B cell (primary cell): ENCODE results near the gene ARHGAP22. TPM values are rescaled to one million over a fixed set of nuclear protein-coding genes. Genes with fewer than 3 reads are reported as not detected.

ENCODE experiments used
- ATAC-seq: fragments of 200-7000 bp; cut with Tn5 transposase; one replicate; pipeline ENCODE4 v1.10.0; 2021; ENCODE audit warnings: low read depth, mild to moderate bottlenecking, moderate number of reproducible peaks, moderate library complexity
- CTCF ChIA-PET: fragments of 350-600 bp; sonication (Branson Sonifier 250); formaldehyde crosslinking; loops from one replicate; lab custom pipeline; 2021; ENCODE audit warnings: antibody characterized with exemption, inconsistent platforms; lab: Charles Lee
- POLR2A ChIA-PET: fragments of 350-600 bp; sonication (Branson Sonifier 250); formaldehyde crosslinking; loops from one replicate; lab custom pipeline; 2021; ENCODE audit warnings: antibody characterized with exemption; lab: Charles Lee
- DNase-seq: peaks from one replicate; pipeline ENCODE4 v3.0.0; 2013
- H2AFZ ChIP-seq: 2 replicates; pipeline ENCODE4 v1.6.1; 2012; ENCODE audit warnings: mild to moderate bottlenecking, low read depth, low read length; ENCODE audit not compliant: insufficient read depth, poor library complexity, severe bottlenecking
- H3K27ac ChIP-seq, 2 donors: 1 replicate in 1 of 2; 2 replicates in 1 of 2; pipeline ENCODE4 v1.5.1; 2012 to 2013; ENCODE audit warnings: low read length in 2 of 2, mild to moderate bottlenecking in 2 of 2, moderate library complexity in 1 of 2
- H3K27me3 ChIP-seq, 4 experiments: fragments of 200-600 bp in 1 of 4; sonication (generic) in 1 of 4; replicated peaks in 1 of 4; 1 replicate in 2 of 4; 2 replicates in 2 of 4; pipeline versions ENCODE4 v1.6.1 to v1.7.0; 2013 to 2016; ENCODE audit warnings: low read length in 3 of 4, mild to moderate bottlenecking in 2 of 4, mixed read lengths in 1 of 4, moderate library complexity in 1 of 4; ENCODE audit not compliant: insufficient read depth in 4 of 4, control insufficient read depth in 3 of 4; ENCODE audit errors: control extremely low read depth in 1 of 4
- H3K36me3 ChIP-seq, 2 experiments: replicated peaks in 1 of 2; 1 replicate in 1 of 2; 2 replicates in 1 of 2; pipeline versions ENCODE4 v1.6.1 to v1.7.1; 2013; ENCODE audit warnings: low read length in 1 of 2; ENCODE audit not compliant: insufficient read depth in 2 of 2, control insufficient read depth in 1 of 2; ENCODE audit errors: control extremely low read depth in 1 of 2, extremely low read depth in 1 of 2
- H3K4me1 ChIP-seq, 2 donors: fragments of 200-600 bp in 1 of 2; sonication (generic) in 1 of 2; 1 replicate in 1 of 2; 2 replicates in 1 of 2; pipeline versions ENCODE4 v1.5.1 to v1.6.1; 2013 to 2017; ENCODE audit warnings: low read length in 2 of 2; ENCODE audit not compliant: control insufficient read depth in 2 of 2, insufficient read depth in 2 of 2
- H3K4me2 ChIP-seq: replicated peaks from 2 replicates; pipeline ENCODE3; 2012; ENCODE audit warnings: mild to moderate bottlenecking, low read depth, low read length; ENCODE audit not compliant: poor library complexity, severe bottlenecking
- H3K4me3 ChIP-seq, 5 experiments: fragments of 200-600 bp in 1 of 5; sonication (generic) in 1 of 5; 1 replicate in 3 of 5; 2 replicates in 2 of 5; pipeline versions ENCODE4 v1.5.1 to v1.7.0; 2011 to 2016; ENCODE audit warnings: low read length in 4 of 5, mild to moderate bottlenecking in 4 of 5, low read depth in 2 of 5, control low read depth in 1 of 5, moderate library complexity in 1 of 5; ENCODE audit not compliant: insufficient read depth in 1 of 5; ENCODE audit errors: control extremely low read depth in 1 of 5, extremely low read depth in 1 of 5
- H3K79me2 ChIP-seq: fragments of 200-600 bp; sonication (generic); one replicate; pipeline ENCODE4 v1.6.0; 2016; ENCODE audit warnings: low read length; ENCODE audit not compliant: control insufficient read depth, insufficient read depth
- H3K9ac ChIP-seq: fragments of 200-600 bp; sonication (generic); 2 replicates; pipeline ENCODE4 v1.6.1; 2017; ENCODE audit warnings: mild to moderate bottlenecking, low read length, moderate library complexity
- H3K9me3 ChIP-seq, 3 donors: one replicate each; pipeline versions ENCODE4 v1.6.1 to v1.7.1; 2013; ENCODE audit warnings: low read length in 2 of 3; ENCODE audit not compliant: control insufficient read depth in 2 of 3, insufficient read depth in 1 of 3; ENCODE audit errors: control extremely low read depth in 1 of 3
- H4K20me1 ChIP-seq: 2 replicates; pipeline ENCODE4 v1.6.0; 2012; ENCODE audit warnings: mild to moderate bottlenecking, low read length; ENCODE audit not compliant: insufficient read depth, control insufficient read depth, poor library complexity, severe bottlenecking
- H3K27ac Mint-ChIP-seq: one replicate; pipeline ENCODE4 v1.8.0; 2021; ENCODE audit warnings: mixed read lengths
- H3K27me3 Mint-ChIP-seq: one replicate; pipeline ENCODE4 v1.8.0; 2021; ENCODE audit warnings: mixed read lengths
- H3K4me1 Mint-ChIP-seq: one replicate; pipeline ENCODE4 v1.8.0; 2021; ENCODE audit warnings: mixed read lengths
- H3K4me3 Mint-ChIP-seq: one replicate; pipeline ENCODE4 v1.8.0; 2021; ENCODE audit warnings: mixed read lengths
- H3K9me3 Mint-ChIP-seq: one replicate; pipeline ENCODE4 v1.8.0; 2022; ENCODE audit warnings: mixed read lengths; ENCODE audit not compliant: insufficient read depth
- EZH2 ChIP-seq: IDR thresholded peaks from 2 replicates; pipeline ENCODE4 v1.6.1; 2012; ENCODE audit warnings: borderline replicate concordance, low read depth, mild to moderate bottlenecking, moderate library complexity, low read length; ENCODE audit not compliant: insufficient read depth, poor library complexity, severe bottlenecking
- WGBS: methylation state at CpG from one replicate; pipeline ENCODE4 v1.1.5; 2013; ENCODE audit warnings: missing lambda C conversion rate; ENCODE audit not compliant: insufficient coverage; 5-methylcytosine and 5-hydroxymethylcytosine counted together
- intact Hi-C: fragments of 100-400 bp; cut with micrococcal nuclease; formaldehyde crosslinking; loops from one replicate; pipeline ENCODE4 v1.10.0; 2022
- polyA plus RNA-seq: library from polyadenylated mRNA; depleted of rRNA; stranded (reverse); fragments of >200 nt; gene quantifications from 2 replicates; pipeline ENCODE4 v1.2.3, GENCODE V29; 2012
- total RNA-seq, 2 donors: library from RNA; stranded (reverse); fragments of 120-200 nt in 1 of 2; gene quantifications; 1 replicate in 1 of 2; 2 replicates in 1 of 2; pipeline versions ENCODE4 v1.2.3 to v1.2.4, GENCODE V29; 2013 to 2022
- TF ChIP-seq, protein P1 (sequence below): fragments of 200-600 bp; IDR thresholded peaks from one replicate; pipeline ENCODE4 v1.8.0; 2022; ENCODE audit warnings: antibody characterized with exemption, mild to moderate bottlenecking

The ARHGAP22 gene
- total and polyA plus RNA-seq, 2 donors (not counting 1 experiment from before 2014, with no cell fraction given), result 1.9 to 2.0 TPM

DNA sequence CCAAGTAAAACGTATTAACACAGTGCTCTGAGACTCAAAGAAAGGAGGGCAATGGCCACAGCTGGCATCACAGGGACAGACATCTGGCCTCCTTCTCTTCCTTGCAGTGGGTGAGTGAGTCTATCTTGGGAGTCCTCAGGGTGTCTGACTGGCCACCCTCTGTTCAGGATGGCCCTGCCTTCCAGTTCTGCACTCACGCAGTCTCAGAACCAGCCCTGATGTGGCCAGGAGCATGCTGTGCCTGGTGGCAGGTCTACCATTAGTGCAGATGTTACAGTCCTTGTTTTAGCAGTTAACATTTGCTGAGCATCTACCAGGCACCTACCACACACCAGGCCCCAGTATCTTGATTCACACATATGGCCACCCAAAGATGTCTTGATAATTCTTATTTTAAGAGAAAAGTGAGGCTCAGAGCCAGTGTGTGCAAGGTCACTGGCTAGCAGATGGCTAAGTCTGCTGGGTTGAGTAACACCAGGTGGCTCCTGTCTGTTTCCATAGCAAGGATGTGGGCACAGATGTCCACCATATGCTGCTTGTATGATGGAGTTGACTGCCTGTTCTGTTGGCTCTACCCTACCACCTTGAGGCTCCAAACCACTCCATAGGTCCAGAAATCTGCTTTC lies 23.2 kb upstream of the ARHGAP22 start:
- Mint-ChIP-seq H3K4me1 (peaks cover 34% of the 10 kb centered on the region), H3K9me3 (no peaks in the 10 kb centered on the region), H3K27me3 (peaks cover 7% of the 10 kb centered on the region), H3K27ac (no peak overlapping the region), H3K4me3 (no peak overlapping the region)
- no peaks in the 10 kb centered on the region for H3K9me3 ChIP-seq
- H2AFZ ChIP-seq, result no peak overlapping the region
- H4K20me1 ChIP-seq, result peaks cover 4% of the 10 kb centered on the region
- no peaks in the 10 kb centered on the region for H3K36me3 ChIP-seq
- H3K79me2 ChIP-seq, result no peaks in the 10 kb centered on the region
- no peak overlapping the region for H3K4me2 ChIP-seq
- intact Hi-C loops, result no loop called here
- ChIA-PET CTCF (interaction anchor here (1.2 to 5.8 kb wide), 4 partner anchors 20 to 77 kb away, joined by 4 to 58 read pairs (median 9); no protein-coding TSS in a partner anchor), POLR2A (no interaction called here)
- 100% methylated on average over 2 of the region's 2 CpGs for WGBS
- H3K9ac ChIP-seq, result no peak overlapping the region
- H3K27ac ChIP-seq, result no peak overlapping the region
- peaks cover 0 to 13% (median 0%) of the 10 kb centered on the region in 4 experiments for H3K27me3 ChIP-seq
- DNase-seq (no peak), ATAC-seq (no peak)
- H3K4me3 ChIP-seq, result no peak overlapping the region
- no peak for TF ChIP-seq EZH2
- TF ChIP-seq, protein P1, sequence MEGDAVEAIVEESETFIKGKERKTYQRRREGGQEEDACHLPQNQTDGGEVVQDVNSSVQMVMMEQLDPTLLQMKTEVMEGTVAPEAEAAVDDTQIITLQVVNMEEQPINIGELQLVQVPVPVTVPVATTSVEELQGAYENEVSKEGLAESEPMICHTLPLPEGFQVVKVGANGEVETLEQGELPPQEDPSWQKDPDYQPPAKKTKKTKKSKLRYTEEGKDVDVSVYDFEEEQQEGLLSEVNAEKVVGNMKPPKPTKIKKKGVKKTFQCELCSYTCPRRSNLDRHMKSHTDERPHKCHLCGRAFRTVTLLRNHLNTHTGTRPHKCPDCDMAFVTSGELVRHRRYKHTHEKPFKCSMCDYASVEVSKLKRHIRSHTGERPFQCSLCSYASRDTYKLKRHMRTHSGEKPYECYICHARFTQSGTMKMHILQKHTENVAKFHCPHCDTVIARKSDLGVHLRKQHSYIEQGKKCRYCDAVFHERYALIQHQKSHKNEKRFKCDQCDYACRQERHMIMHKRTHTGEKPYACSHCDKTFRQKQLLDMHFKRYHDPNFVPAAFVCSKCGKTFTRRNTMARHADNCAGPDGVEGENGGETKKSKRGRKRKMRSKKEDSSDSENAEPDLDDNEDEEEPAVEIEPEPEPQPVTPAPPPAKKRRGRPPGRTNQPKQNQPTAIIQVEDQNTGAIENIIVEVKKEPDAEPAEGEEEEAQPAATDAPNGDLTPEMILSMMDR, result no peak
- H3K4me1 ChIP-seq, result peaks cover 27 to 31% of the 10 kb centered on the region in 2 donors

DNA sequence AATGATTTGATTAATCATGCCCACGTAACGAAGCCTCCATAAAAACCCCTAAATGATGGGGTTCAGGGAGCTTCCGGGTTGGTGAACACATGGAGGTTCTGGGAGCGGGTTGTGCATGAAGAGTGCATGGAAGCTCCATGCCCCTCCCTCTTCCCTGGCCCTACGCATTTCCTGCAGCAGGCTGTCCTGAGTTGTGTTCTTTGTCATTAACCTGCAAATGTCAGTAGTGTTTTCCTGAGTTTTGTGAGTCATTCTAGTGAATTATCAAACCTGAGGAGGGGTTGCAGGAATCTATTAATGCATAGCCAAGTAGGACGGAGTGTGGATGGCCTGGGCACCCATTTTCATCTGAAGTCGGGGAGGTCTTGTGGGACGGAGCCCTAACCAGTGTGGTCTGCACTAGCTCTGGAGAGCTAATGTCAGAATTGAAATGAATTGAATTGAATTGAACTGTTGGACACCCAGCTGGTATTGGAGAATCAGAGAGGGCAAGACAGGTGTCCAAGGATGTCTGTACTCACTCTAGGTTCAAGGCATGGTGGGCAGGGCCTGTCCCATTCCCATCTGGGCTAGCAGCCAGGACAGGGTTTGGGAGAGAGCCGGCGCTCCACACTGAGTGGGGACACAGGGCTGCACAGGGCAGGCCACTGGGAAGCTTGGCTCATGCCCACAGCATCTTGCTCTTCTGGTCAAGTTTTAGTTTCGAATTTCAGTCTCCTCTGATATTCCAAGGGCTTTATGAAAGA lies 22.3 kb upstream of the ARHGAP22 start:
- H2AFZ ChIP-seq, result no peak overlapping the region
- H3K4me3 ChIP-seq, result no peak overlapping the region
- Mint-ChIP-seq H3K27me3 (peaks cover 7% of the 10 kb centered on the region), H3K4me1 (peaks cover 35% of the 10 kb centered on the region), H3K27ac (no peak overlapping the region), H3K9me3 (no peaks in the 10 kb centered on the region), H3K4me3 (no peak overlapping the region)
- H3K27me3 ChIP-seq, result peaks cover 0 to 15% (median 0%) of the 10 kb centered on the region in 4 experiments
- 97% methylated on average over 8 of the region's 11 CpGs for WGBS
- ChIA-PET CTCF (interaction anchor here (2.1 to 8.5 kb wide), 3 partner anchors 17 to 76 kb away, joined by 6 to 92 read pairs (median 58); no protein-coding TSS in a partner anchor), POLR2A (no interaction called here)
- H3K79me2 ChIP-seq, result no peaks in the 10 kb centered on the region
- H3K27ac ChIP-seq, result no peak overlapping the region
- no peak overlapping the region for H3K9ac ChIP-seq
- intact Hi-C loops, result no loop called here
- H3K4me1 ChIP-seq, result peaks cover 32% of the 10 kb centered on the region in 2 donors
- no peaks in the 10 kb centered on the region for H3K36me3 ChIP-seq
- no peak for ATAC-seq
- no peak for DNase-seq
- no peaks in the 10 kb centered on the region for H4K20me1 ChIP-seq
- H3K9me3 ChIP-seq, result no peaks in the 10 kb centered on the region
- no peak overlapping the region for H3K4me2 ChIP-seq
- TF ChIP-seq EZH2, result no peak
- TF ChIP-seq, protein P1, result no peak
